DND-41 (cell line): ENCODE results near the gene MYO1B.

Experiments
- EZH2 ChIP-seq: IDR thresholded peaks from 3 replicates; pipeline ENCODE4 v1.6.1; 2012; ENCODE audit warnings: borderline replicate concordance, low read depth, mild to moderate bottlenecking, moderate library complexity, low read length, inconsistent platforms; ENCODE audit not compliant: severe bottlenecking
- TF ChIP-seq, protein P1 (sequence below): IDR thresholded peaks from 2 replicates; pipeline ENCODE4 v1.5.1; 2012; ENCODE audit warnings: borderline replicate concordance, low read length, moderate library complexity, mild to moderate bottlenecking; ENCODE audit not compliant: poor library complexity, severe bottlenecking; ENCODE audit errors: extremely low read depth

DNA sequence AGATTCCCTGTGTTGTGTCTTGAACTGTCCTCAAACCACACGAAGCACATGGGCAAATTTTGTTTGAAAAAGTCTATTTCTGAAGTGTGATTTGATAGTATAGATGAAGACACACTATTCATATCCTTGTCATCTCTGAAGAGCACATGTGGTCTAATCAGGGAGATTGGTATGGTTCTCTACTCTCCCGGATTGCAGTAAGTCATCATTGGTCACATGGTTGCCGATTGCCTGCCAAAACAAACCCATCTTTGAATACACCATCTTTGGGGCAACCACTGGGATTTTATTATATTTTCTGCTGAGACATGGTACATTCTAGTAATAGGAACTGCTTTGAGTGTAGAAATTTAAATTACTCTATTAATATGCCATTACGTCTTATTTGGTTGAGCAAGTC lies 186.9 kb downstream of the MYO1B start:
- TF ChIP-seq, protein P1, sequence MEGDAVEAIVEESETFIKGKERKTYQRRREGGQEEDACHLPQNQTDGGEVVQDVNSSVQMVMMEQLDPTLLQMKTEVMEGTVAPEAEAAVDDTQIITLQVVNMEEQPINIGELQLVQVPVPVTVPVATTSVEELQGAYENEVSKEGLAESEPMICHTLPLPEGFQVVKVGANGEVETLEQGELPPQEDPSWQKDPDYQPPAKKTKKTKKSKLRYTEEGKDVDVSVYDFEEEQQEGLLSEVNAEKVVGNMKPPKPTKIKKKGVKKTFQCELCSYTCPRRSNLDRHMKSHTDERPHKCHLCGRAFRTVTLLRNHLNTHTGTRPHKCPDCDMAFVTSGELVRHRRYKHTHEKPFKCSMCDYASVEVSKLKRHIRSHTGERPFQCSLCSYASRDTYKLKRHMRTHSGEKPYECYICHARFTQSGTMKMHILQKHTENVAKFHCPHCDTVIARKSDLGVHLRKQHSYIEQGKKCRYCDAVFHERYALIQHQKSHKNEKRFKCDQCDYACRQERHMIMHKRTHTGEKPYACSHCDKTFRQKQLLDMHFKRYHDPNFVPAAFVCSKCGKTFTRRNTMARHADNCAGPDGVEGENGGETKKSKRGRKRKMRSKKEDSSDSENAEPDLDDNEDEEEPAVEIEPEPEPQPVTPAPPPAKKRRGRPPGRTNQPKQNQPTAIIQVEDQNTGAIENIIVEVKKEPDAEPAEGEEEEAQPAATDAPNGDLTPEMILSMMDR = no peak
- no peak for TF ChIP-seq EZH2
